ENCODE results near the gene HCN1. TPM values are rescaled to one million over a fixed set of nuclear protein-coding genes. Genes with fewer than 3 reads are reported as not detected.

The HCN1 gene
- total RNA-seq, 1 donor from 2014 or later = not detected

DNA sequence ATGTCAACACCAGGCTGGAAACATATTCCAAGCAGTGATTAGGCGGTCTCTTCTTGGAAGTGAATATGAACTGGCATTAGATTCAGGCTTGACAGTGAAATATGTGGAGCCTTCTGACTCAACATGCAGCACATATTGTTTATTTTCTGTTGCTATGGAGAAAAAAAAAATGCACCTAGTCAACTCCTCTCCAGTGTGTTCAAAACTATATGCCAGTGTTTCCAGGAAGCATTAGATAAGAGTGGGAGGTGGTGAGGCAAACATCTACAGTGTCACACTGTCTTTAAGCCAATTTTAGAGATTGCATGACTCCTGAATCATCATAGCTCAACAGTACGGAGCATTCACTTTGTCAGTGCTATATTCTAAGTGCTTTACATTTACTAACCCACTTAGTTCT lies 117.9 kb downstream of the HCN1 start:
- TF ChIP-seq, protein P1, sequence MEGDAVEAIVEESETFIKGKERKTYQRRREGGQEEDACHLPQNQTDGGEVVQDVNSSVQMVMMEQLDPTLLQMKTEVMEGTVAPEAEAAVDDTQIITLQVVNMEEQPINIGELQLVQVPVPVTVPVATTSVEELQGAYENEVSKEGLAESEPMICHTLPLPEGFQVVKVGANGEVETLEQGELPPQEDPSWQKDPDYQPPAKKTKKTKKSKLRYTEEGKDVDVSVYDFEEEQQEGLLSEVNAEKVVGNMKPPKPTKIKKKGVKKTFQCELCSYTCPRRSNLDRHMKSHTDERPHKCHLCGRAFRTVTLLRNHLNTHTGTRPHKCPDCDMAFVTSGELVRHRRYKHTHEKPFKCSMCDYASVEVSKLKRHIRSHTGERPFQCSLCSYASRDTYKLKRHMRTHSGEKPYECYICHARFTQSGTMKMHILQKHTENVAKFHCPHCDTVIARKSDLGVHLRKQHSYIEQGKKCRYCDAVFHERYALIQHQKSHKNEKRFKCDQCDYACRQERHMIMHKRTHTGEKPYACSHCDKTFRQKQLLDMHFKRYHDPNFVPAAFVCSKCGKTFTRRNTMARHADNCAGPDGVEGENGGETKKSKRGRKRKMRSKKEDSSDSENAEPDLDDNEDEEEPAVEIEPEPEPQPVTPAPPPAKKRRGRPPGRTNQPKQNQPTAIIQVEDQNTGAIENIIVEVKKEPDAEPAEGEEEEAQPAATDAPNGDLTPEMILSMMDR (IDR thresholded peaks at IDR 0.05; ENCODE audit: insufficient read depth, low read length, poor library complexity, severe bottlenecking) = no peak
- no peaks in the 10 kb centered on the region for H3K27me3 ChIP-seq (ENCODE audit: control insufficient read depth, insufficient read depth, low read length)
- no peak overlapping the region for H3K4me3 ChIP-seq (ENCODE audit: low read depth, low read length)
- H3K36me3 ChIP-seq (ENCODE audit: control insufficient read depth, insufficient read depth, low read length) = no peaks in the 10 kb centered on the region
- DNase-seq (ENCODE audit: low read depth) = no peak

DNA sequence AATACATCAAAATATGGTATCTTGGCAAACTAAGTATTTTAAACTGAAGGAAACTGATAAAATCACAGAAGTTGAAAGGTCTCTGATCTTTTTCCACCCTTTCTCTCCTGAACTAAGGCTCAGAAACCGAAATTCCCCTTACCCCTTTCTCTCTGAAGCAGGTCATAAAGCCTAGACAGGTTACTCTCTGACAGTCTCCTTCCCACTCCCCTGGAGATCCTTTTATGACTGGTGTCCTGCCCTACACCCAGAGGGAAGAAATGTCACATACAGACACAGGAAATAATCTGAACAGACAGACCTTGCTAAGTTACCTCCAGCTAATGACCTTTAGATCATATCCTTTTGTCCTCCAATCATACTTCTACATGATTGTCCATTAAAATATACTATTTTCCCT lies 127.4 kb downstream of the HCN1 start:
- Histone ChIP-seq H3K36me3 (ENCODE audit: control insufficient read depth, insufficient read depth, low read length) (no peaks in the 10 kb centered on the region), H3K27me3 (ENCODE audit: control insufficient read depth, insufficient read depth, low read length) (no peaks in the 10 kb centered on the region), H3K4me3 (ENCODE audit: low read depth, low read length) (no peak overlapping the region)
- no peak for DNase-seq (ENCODE audit: low read depth)
- TF ChIP-seq, protein P1 (IDR thresholded peaks at IDR 0.05; ENCODE audit: insufficient read depth, low read length, poor library complexity, severe bottlenecking) = no peak

DNA sequence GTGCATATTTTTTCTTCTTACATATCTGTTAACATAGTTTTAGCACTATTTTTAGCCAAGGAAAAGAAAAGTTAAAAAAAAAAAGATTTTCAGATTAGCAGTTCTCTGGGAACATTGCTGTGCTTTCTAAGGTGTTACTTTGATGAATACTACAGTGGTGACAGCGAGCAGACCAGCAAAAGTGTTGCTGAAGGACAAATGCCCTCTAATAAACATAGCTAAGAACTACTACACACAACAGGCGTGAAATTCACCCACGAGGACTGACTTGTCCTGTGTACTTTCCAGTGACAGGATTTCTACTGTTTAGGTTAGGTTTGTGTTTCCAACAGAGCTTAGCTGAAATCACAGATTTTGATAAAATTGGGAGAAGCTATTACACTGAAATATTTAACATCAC lies 153.8 kb downstream of the HCN1 start:
- H3K27me3 ChIP-seq (ENCODE audit: control insufficient read depth, insufficient read depth, low read length) = no peaks in the 10 kb centered on the region
- no peaks in the 10 kb centered on the region for H3K36me3 ChIP-seq (ENCODE audit: control insufficient read depth, insufficient read depth, low read length)
- TF ChIP-seq, protein P1 (IDR thresholded peaks at IDR 0.05; ENCODE audit: insufficient read depth, low read length, poor library complexity, severe bottlenecking) = no peak
- no peak overlapping the region for H3K4me3 ChIP-seq (ENCODE audit: low read depth, low read length)
- DNase-seq (ENCODE audit: low read depth) = no peak

DNA sequence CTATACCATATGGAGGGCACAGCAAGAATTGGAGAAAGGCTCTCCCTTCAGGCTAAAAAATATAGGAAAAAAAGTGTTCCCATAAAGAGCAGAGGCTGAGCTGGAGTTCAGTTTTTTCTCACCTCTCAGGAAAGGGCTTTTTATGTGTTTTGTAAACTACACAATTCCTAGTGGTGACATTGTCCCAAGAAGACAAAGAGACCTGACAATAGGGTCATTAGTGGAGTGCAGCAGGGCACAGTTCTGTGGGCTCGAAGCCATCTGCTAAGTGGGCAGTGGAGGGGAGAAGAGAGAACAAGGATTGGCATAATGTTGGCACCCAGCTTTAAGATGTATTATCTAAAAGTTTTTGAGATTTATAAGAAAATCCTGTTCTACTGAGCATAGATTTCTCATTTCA lies 162.5 kb downstream of the HCN1 start:
- DNase-seq (ENCODE audit: low read depth) = no peak
- Histone ChIP-seq H3K4me3 (ENCODE audit: low read depth, low read length) (no peak overlapping the region), H3K36me3 (ENCODE audit: control insufficient read depth, insufficient read depth, low read length) (no peaks in the 10 kb centered on the region), H3K27me3 (ENCODE audit: control insufficient read depth, insufficient read depth, low read length) (no peaks in the 10 kb centered on the region)
- TF ChIP-seq, protein P1 (IDR thresholded peaks at IDR 0.05; ENCODE audit: insufficient read depth, low read length, poor library complexity, severe bottlenecking) = no peak

DNA sequence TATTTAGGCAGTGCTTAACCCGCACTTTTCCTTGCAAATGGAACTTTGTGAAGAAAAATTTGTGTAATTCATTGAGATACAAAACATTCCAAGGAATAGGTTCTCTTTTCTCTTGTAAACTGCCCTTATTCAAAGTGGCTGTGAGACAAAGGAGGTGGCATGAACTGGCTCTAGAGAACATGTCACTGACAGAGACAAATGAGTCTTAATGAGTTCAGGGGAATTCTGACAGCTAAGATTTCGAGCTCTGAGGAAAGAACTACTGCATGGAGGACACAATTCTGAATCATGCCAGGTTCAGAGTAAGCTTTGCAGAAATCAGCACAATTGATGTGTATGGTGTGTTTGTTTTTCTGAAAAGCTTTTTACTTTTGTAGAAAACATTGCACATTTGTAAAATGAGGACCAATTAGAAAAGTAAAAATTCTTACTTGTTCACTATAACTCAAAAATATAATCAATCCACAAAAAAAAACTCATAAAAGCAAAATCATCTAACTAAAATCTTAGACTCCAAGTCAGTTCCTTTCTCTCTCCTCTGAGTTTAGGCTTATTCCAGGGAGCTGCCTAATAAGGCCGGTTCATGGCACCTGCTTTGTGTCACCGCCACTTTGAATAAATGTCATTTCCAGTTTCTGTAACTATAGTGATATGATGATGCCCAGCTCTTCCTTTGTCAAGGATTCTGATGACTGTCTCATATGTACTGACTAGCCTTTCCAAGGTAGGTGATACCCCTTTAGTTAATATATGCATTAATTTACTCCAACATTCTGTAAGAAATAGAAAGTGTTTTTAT lies 163.2 kb downstream of the HCN1 start:
- Histone ChIP-seq H3K27me3 (ENCODE audit: control insufficient read depth, insufficient read depth, low read length) (no peaks in the 10 kb centered on the region), H3K36me3 (ENCODE audit: control insufficient read depth, insufficient read depth, low read length) (no peaks in the 10 kb centered on the region), H3K4me3 (ENCODE audit: low read depth, low read length) (no peak overlapping the region)
- DNase-seq (ENCODE audit: low read depth) = no peak
- TF ChIP-seq, protein P1 (IDR thresholded peaks at IDR 0.05; ENCODE audit: insufficient read depth, low read length, poor library complexity, severe bottlenecking) = no peak

DNA sequence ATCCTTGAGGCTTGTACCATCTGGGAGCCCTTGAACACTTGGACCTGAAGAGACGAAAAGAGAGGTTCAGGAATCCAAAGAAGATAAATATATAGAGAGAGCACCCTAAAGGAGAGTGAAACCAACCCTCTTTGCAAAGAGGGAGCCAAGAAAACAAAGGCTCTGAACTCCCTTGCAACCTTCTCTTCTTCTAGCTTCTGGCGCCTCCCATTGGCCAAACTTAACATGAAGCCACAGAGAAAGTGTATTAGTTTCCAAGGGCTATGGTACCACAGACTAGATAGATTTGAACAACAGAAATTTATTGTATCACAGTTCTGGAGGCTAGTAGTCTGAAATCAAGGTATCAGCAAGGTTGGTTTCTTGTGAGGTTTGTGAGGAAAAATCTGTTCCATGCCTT lies 175.1 kb downstream of the HCN1 start:
- H3K4me3 ChIP-seq (ENCODE audit: low read depth, low read length) = no peak overlapping the region
- no peak for DNase-seq (ENCODE audit: low read depth)
- H3K27me3 ChIP-seq (ENCODE audit: control insufficient read depth, insufficient read depth, low read length) = no peaks in the 10 kb centered on the region
- TF ChIP-seq, protein P1 (IDR thresholded peaks at IDR 0.05; ENCODE audit: insufficient read depth, low read length, poor library complexity, severe bottlenecking) = no peak
- H3K36me3 ChIP-seq (ENCODE audit: control insufficient read depth, insufficient read depth, low read length) = no peaks in the 10 kb centered on the region

Data from kidney epithelial cell (primary cell).